Cardiac atrium fibroblast (primary cell): Measurements from ENCODE around the gene ABHD12B. TPM values are rescaled to one million over a fixed set of nuclear protein-coding genes. Genes with fewer than 3 reads are reported as not detected.

Experiments used
- total RNA-seq: library from RNA; depleted of rRNA; stranded (reverse); fragments of >200 nt; gene quantifications from 2 replicates; pipeline ENCODE4 v1.2.3, GENCODE V29; 2015

The ABHD12B gene
- total RNA-seq, result not detected in 2 replicates

DNA sequence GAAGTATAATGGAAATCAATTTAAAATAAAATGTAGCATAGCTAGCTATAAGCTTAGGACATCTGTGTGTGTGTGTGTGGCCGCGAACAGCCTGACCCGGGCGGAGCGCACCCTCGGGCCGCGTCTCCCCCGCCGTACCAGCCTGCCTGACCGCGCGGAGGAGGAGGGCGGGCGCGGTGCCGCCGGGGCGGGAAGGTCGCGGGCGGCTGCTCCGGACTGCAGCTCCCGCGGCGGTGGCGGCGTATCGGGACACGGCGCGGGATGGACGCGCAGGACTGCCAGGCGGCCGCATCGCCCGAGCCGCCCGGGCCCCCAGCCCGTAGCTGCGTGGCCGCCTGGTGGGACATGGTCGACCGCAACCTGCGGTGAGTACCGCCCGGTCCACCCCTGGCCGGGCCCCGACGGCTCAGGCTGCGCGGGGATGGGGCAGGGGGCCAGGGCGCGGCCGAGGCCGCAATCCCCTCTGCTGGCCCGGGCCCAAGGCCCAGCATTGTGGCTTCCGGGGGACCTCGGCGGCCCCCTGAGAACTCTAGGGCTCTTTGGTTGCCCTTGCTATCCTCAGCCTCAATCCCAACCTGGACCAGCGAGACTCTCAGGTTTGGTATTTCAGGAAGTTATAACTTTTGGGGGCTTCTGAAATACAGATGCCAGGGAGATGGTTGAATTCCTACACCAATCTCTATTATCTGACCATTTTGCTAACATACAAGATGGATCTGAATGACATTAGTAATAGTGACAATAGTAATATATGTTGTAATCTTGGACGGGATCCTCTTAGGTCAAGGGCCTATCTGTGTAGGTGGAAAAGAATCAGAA, at the start of gene ABHD12B:
Gene ABHD12B, plus strand, starts transcription at position 140 of the 819 bp plus-strand sequence. Its CDS starts 122 bp downstream, at position 262.

GRCh38 chr14:50830932-50831725, 40.7 kb upstream of the ABHD12B start, which contains the start of gene NIN:
NIN (minus strand) TSS chr14:50831162; CDS start chr14:50822056, 9,106 bp downstream.

DNA sequence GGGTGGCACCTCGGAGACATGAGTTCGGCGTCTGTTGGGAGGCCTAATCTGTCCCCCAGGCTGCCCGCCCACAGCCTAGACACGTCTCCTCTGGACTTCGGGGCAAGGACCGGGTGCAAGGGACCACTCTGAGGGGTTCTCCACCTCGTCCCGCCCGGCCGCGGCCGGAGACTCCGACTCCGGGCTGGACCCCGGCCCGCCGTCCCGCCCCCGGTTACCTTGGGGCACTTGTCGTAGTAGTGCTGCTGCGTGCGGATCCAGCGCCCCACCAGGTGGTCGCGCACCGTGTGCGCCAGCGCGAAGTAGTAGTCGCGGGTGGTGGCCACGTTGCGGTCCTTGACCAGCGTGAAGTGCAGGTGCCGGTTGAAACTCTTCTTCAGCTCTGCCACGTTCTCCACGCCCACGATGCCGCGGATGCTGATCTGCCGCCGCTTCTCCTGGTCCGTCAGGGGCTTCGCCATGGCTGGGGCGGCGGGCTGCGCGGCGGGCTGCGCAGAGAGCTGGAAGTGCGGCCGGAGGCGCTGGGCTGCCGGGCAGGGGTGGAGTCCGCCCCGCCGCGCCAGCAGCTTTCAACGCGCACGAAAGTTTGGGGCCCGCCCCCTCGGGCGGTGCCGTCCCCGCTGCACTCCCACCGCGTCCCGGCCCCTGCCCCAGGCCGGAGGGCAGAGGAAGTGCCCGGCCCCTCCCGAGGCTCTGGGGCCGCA, 72.2 kb downstream of the ABHD12B start, which contains the start of gene PYGL:
Gene PYGL, minus strand, starts transcription at position 541 of the 704 bp plus-strand sequence. Its CDS starts 80 bp downstream, at position 461.

Other genes starting within 250 kb of the ABHD12B start
- 15.1 and 20.6 TPM in 2 replicates for gene SAV1, start 203.7 kb upstream of the ABHD12B start, total RNA-seq
- 14.4 and 16.7 TPM in 2 replicates for gene NIN, start 40.9 kb upstream of the ABHD12B start, total RNA-seq
- gene PYGL, start 72.4 kb downstream of the ABHD12B start, total RNA-seq, result 77.9 and 90.1 TPM in 2 replicates
- 0.49 and 2.7 TPM in 2 replicates for gene TRIM9, start 223.1 kb downstream of the ABHD12B start, total RNA-seq